Stimulated activated CD4-positive, alpha-beta T cell treated with anti-CD3 and anti-CD28 coated beads, Interleukin-15, amount 100 ng/mL, for 48 hours (primary cell): ENCODE data around the gene DVL1.

Experiments used
- DNase-seq, 2 donors: peaks; one replicate each; pipeline ENCODE4 v3.0.0-alpha.2; 2020; ENCODE audit warnings: low read depth in 2 of 2

DVL1 gene

DNA sequence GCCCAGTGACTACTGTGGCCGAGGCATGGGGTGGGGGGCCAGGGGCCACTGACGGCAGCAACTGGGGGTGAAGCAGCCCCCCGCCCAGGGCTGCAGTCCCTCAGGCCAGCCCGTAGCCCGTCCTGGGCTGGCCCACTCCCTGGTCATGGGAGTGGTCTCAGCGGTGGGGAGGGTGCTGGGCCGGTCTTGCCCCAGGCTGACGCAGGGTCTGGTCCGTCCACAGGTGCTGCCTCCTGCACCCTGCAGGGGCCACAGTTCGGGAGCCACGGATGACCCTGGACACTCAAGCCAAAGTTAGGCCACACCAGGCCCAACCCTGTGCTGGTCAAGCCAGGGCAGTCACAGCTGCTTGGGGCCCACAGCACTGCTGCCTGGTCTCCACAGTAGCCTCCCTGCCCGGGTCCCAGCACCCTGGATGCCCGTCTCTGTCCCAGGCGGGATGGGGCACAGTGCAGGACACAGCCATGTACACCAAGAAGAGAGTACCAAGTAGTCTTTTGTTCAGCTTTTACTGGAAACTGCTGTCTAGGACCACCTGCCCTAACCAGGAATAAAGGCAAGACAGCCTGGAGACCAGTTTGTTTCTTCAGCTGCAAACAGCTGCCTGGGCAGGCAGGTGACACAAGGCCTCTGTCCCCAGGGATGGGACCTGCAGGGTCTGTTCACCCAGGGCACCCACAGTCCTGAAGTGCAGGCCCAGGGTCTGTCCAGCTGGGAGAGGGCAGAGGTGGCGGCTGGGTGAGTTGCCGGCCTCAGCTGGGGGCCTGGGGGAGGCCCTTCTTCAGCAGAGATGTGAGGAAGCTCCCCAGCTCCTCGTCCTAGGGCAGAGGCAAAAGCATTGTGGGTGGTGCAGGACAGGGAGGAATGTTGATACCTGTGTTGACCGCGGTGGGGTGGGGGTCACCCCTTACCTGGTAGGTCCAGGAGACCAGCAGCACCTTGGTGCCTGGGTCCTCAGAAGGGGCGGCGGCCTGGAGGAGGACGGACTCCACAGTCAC lies 37.8 kb downstream of the DVL1 start:
- DNase-seq, result no peak

DNA sequence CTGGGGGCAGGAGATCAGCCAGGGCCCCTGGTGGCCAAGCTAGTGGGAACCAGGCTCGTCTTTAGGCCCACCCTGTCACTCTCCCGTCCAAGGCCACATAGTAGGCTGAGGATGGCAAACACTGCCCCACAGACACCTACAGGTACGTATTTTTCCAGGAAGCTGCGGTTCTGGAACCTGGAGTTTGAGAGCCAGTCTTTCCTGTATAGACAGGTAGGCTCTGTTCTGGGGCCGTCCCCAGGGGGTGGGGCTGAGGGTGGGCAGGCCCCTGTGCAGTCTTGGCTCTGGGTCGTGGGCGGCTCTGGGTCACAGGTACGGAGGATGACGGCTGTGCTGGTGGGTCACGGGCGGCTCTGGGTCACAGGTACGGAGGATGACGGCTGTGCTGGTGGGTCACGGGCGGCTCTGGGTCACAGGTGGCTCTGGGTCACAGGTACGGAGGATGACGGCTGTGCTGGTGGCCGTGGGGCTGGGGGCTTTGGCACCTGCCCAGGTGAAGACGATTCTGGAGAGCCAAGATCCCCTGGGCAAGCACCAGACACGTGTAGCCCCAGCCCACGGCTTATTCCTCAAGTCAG lies 38.7 kb downstream of the DVL1 start:
- no peak for DNase-seq

GRCh38 chr1:1310109-1310385 lies 39.2 kb downstream of the DVL1 start:
- no peak for DNase-seq

DNA sequence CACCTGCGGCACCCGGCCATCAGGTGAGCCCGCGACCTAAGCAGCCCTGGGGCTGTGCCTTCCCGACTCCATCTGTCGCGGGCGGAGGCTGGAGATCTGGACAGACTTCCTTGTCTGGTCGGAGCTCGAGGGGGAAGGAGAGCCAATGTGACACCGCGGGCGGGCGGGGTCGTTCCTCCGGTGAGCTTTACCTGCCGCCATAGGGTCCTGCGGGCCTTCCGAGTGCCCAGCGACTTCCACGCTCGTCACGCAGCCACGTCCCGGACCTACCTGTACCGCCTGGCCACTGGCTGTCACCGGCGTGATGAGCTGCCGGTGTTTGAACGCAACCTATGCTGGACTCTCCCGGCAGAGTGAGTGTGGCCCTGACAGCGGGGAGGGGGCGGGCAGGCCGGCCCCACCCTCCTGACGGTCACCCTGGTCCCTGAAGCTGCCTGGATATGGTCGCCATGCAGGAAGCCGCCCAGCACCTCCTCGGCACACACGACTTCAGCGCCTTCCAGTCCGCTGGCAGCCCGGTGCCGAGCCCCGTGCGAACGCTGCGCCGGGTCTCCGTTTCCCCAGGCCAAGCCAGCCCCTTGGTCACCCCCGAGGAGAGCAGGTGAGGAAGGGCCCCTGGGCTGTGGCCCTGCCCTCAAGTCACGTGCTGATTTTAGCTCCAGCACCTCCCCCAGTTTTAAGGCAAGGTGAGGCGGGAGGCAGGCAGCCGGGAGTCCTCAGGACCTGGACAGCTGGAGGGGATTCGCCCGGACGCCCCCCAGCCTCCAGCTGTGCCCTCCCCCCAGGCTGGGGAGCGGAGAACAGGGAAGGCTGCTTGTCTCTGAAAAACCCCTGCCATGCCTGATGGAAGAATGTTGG lies 39.7 kb downstream of the DVL1 start:
- no peak for DNase-seq

DNA sequence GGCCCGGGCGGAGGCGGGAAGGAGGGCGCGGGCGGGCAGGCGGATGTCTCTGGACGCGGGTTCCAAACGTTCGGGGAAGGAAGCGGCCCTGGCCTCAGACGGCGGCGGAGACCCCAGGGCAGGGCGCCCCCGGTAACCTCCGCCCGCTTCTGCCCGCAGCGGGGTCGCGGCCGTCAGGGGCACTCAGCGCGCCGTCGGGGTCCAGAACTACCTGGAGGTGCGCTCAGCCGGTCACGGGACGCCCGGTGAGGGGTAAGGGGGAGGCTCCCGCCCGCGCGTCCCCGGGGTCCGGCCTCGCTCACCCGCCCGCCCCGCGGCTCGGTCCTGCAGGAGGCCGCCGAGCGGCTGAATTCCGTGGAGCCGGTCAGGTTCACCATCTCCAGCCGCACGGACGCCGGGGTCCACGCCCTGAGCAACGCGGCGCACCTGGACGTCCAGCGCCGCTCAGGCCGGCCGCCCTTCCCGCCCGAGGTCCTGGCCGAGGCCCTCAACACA lies 40.4 kb downstream of the DVL1 start:
- no peak for DNase-seq

- peak; percentile 82 to 85 for DNase-seq
Measured at GRCh38 chr1:1307923-1308755, 41.1 kb downstream of the DVL1 start, which contains the start of the genes ACAP3 and PUSL1. ACAP3 (minus strand) TSS chr1:1307930; CDS start chr1:1307815, 115 bp downstream. PUSL1 (plus strand) TSS chr1:1308597; CDS start chr1:1308644, 47 bp downstream.

DNA sequence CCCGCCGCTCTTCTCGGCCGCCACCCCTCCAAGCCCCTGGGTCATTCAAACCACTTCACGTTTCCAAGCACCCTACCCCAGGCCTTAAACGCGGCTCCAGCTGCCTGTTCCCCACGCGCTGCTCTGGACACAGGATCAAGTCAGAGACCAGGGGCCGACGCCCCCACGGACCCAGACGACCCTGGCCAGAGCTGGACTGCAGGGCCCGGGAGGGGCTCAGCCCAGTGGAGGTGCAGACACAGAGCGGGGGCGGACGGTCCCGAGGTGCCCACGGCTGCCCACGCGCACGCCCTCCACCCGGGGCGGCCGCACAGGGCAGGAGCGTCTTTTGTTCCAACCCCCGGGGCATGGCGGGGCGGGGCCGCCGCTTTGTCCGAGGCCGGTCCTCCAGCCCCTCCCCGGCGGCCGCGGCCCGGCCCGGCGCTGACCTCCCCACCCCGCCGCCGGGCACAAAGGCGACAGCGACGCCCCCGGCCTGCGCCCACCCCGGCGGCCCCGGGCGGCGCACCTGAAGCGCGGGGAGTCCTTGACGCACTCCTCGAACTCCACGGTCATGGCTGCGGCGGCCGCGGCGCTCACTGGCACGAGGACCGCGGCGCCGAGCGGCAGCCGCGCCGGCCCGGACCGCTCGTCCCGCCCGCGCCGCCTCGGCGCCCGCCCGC lies 41.8 kb downstream of the DVL1 start:
- no peak for DNase-seq

DNA sequence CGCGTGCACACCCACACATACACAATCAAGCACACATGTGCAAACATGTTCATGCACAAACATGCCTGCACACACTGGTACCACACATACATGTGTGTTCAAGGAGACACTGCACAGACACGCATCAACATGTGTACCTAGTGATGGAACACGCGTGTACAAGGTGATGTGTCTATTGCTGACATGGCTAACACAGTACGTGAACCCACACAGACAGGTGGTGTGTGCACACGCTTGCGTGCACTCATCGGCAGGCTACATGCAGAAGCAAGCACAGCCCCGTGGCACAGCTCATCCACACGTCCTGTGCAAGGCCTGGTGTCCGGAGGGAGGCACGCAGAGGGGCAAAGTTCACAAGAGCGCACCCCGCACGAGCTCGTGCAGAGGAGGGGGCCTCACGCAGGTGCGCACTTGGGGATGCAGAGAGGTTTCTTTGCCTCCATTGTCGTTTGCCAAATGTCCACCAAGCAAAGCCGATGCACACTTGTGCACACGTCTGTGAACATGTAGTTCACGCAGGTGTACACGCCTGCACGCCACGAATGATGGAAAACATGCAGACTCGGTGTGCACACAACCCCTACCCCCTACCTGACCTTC lies 42.5 kb downstream of the DVL1 start:
- DNase-seq, result no peak

GRCh38 chr1:1306070-1306660 lies 43.1 kb downstream of the DVL1 start:
- no peak for DNase-seq

DNA sequence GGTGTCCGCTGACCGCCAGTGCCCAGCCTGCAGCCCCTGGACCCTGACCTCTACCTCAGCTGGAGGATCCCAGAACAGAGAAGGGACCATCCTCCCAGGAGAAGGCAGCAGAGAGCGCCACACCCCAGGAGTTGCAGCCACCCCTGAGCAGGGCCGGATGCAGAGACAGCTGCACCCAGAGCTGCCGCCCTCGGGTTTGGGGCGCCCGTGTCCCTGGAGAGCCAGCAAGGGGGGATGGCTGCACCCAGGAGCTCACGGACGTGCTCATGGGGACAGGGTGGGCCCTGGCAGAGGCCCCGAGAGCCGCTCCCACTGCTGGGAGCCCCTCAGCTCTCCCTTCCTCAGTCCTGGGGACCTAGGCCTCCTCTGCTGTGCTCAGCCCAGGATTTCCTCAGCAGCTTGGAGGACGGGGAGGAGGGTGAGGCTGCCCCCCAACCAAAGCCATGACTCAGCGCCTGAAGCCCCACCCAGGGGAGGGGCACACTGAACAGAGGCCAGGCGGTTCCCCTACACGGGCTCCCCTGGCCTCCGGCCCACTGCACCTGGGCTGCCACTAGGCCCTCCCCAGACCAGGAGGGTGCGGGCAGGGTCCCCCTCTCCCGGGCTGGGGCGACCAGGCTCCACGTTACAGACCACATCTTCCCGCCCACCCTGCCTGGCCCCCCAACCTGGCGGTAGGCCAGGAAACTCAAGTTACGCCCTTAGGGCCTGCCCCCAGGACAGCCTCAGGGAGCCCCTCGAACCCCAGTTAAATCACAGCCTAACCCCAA lies 43.7 kb downstream of the DVL1 start:
- peak in 1 of 2 donors; percentile 56 for DNase-seq

- DNase-seq, result no peak
Measured at GRCh38 chr1:1304331-1305299, 44.6 kb downstream of the DVL1 start.

DNA sequence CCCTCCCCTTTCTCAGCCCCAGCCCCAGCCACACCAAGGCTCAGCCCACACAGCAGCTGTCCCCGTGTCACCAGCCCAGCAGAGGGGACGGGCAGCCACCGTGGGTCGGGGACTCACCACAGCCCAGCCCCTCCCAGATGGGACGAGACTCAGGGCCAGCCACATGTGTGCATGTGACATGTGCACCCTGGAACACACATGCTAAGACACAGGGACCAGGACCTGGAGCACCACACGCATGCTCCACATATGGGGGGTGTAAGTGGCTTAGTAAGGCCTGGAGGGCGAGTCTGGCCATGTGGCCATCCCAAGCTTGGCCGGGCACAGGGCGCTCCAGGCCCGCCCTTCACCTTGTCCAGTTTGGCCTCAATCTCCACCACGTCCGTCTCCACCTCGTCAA lies 45.5 kb downstream of the DVL1 start:
- DNase-seq, result no peak

DNA sequence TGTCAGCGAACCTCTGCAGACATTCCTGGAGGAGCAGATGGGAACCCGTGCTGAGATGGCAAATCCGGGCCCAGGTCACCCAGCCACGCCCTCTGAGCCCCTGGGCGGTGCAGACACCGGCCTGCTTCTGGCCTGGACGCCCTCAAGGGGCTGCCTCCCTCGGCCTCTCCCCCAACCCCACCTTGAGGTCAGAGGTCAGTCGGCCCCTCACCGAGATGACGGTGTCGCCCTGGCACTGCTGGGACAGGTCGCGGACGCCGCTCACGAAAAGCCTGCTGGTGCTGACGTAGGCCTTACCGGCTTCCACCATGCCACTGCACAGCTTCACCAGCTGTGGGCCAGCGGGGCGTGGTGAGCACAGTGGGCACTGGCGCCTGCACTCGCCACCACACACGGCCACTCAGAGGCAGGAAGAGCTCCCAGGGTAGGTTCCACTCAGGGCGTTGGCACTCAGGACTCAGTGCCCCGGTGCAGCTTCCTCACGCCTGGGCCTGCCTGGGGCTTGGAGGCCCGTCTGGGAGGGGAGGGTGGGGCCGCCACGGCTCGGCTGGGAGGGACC lies 46.2 kb downstream of the DVL1 start:
- DNase-seq, result no peak

DNA sequence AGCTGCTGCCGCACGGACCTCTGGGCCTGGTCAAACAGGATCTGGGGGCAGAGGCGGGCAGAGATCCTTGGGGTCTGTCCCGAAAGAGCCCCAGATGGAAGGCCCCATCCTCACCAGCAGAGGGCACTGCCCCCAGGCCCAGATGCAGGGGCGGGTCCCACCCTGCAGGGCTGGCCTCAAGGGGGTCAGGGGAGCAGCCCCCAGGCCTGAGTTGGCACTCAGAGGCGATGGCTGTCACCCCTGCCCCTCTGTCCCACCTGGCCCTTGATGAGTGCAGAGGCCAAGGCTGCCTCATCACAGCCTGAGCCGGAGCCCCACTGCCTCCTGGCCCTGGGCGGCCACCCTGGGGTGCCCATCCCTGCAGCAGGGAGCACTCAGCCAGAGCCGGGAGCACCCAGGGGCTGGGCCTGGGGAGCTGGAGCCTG lies 47.2 kb downstream of the DVL1 start:
- no peak for DNase-seq

DNA sequence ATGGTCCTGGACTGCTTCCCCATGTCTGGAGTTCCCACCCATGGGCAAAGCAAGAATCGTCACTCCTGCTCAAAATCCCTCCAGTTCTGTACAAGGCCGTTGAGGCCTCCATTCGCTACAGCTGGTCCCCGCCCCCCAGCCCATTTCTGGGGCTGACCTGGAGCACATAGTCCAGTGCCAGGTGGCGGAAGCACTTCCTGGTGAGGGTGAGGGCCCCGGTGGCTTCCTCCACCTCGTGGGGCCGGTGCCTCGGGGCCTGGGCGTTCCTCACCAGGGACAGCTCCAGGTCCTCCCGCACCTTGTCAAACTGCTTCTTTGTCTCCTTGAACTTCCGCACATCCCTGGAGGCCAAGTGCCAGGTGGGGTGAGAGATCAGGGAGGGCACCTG lies 48.9 kb downstream of the DVL1 start:
- no peak for DNase-seq

DNA sequence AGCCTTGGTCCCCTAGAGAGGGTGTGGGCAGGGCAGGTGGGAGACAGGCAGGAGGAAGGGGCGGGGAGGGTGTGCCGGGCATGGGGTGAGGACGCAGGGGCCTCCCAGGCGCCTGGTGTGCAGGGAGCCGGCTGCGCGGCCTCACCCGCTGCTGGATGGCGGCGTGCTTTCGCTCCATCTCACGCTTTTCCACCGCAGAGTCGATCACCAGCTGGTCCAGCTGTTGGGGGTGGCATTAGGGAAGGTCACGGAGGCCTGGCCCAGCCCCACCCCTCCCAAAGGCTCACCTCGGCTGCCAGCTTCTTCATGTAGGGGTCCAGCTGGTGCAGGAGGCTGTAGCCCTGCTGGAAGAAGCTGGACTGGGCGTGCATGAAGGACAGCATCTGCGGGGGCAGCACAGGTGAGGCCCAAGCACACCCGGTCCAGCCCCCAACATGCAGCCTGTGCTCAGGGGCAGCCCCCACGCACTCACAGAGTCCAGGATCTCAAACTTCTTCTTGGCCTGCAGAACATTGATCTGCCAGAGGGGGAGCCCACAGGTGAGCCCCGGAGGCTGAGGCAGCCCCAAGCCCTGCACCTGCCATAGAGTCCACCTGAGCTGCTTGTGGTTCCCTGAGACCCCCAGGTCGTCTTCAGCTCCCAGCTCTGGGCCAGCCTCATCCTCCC lies 49.4 kb downstream of the DVL1 start:
- no peak for DNase-seq
